ENCODE results near the gene MORC4. TPM values are rescaled to one million over a fixed set of nuclear protein-coding genes. Genes with fewer than 3 reads are reported as not detected.

Gene MORC4
- total and polyA plus RNA-seq, 12 donors, result 13.4 to 50.7 (median 35.0) TPM

GRCh38 chrX:106995678-106996077 is 4.3 kb downstream of the MORC4 start:
- intact Hi-C loops (cut with DNase I), result no loop called here
- TF ChIP-seq CTCF (IDR thresholded peaks at IDR 0.05) (no peak), POLR2A (IDR thresholded peaks at IDR 0.05) (no peak)
- H3K27ac ChIP-seq, result no peak overlapping the region
- no peak for DNase-seq
- 72 to 96% (median 89%) methylated on average over 2 of the region's 2 CpGs for WGBS, 4 donors
- no peaks in the 10 kb centered on the region for H3K9me3 ChIP-seq (replicated peaks in 1 of 3)
- no peaks in the 10 kb centered on the region for H3K4me1 ChIP-seq (replicated peaks in 1 of 2)
- no peaks in the 10 kb centered on the region for H3K36me3 ChIP-seq (replicated peaks in 1 of 2)
- H3K27me3 ChIP-seq, result peaks cover 4% of the 10 kb centered on the region
- no peak overlapping the region for H3K4me3 ChIP-seq

GRCh38 chrX:106987488-106987887 is 12.5 kb downstream of the MORC4 start:
- Histone ChIP-seq H3K27me3 (peaks cover 4% of the 10 kb centered on the region), H3K36me3 (replicated peaks in 1 of 2) (no peaks in the 10 kb centered on the region), H3K9me3 (replicated peaks in 1 of 3) (no peaks in the 10 kb centered on the region), H3K4me1 (replicated peaks in 1 of 2) (no peaks in the 10 kb centered on the region), H3K4me3 (no peak overlapping the region), H3K27ac (no peak overlapping the region)
- no peak for DNase-seq
- TF ChIP-seq POLR2A (IDR thresholded peaks at IDR 0.05) (no peak), CTCF (IDR thresholded peaks at IDR 0.05) (no peak)
- 75 to 84% (median 81%) methylated on average over 2 of the region's 2 CpGs for WGBS, 4 donors
- intact Hi-C loops (cut with DNase I), result no loop called here

- Histone ChIP-seq H3K27ac (no peak overlapping the region), H3K4me1 (replicated peaks in 1 of 2) (no peaks in the 10 kb centered on the region), H3K36me3 (replicated peaks in 1 of 2) (no peaks in the 10 kb centered on the region), H3K4me3 (no peak overlapping the region), H3K9me3 (replicated peaks in 1 of 3) (no peaks in the 10 kb centered on the region), H3K27me3 (no peaks in the 10 kb centered on the region)
- intact Hi-C loops (cut with DNase I), result no loop called here
- no peak for DNase-seq
- TF ChIP-seq POLR2A (IDR thresholded peaks at IDR 0.05) (no peak), CTCF (IDR thresholded peaks at IDR 0.05) (no peak)
- 80 to 96% (median 89%) methylated on average over 6 of the region's 6 CpGs for WGBS, 4 donors
These were observed 18.9 kb downstream of the MORC4 start for GRCh38 chrX:106980952-106981626.

- Histone ChIP-seq H3K4me3 (no peak overlapping the region), H3K27ac (no peak overlapping the region), H3K36me3 (replicated peaks in 1 of 2) (no peaks in the 10 kb centered on the region), H3K27me3 (no peaks in the 10 kb centered on the region), H3K4me1 (replicated peaks in 1 of 2) (no peaks in the 10 kb centered on the region), H3K9me3 (replicated peaks in 1 of 3) (no peaks in the 10 kb centered on the region)
- no peak for TF ChIP-seq CTCF (IDR thresholded peaks at IDR 0.05)
- no peak for TF ChIP-seq POLR2A (IDR thresholded peaks at IDR 0.05)
- no peak for DNase-seq
- WGBS, 4 donors, result 60 to 88% (median 74%) methylated on average over 3 of the region's 3 CpGs
- intact Hi-C loops (cut with DNase I), result no loop called here
These were observed 23.6 kb downstream of the MORC4 start for GRCh38 chrX:106976416-106976815.

All from adrenal gland (tissue), 12 donors.